Central memory CD8-positive, alpha-beta T cell (primary cell): ENCODE results near the gene PEX5L.

Experiments
- ATAC-seq: fragments of 150-1000 bp; cut with Tn5 transposase; replicated peaks from 2 replicates; pipeline ENCODE4 v1.10.0; 2022; ENCODE audit warnings: mild to moderate bottlenecking, moderate FRiP score, moderate number of reproducible peaks; ENCODE audit not compliant: poor library complexity, severe bottlenecking; ENCODE audit errors: extremely low read depth
- DNase-seq, 2 donors: peaks; one replicate each; pipeline ENCODE4 v3.0.0; 2021; ENCODE audit warnings: low spot score in 2 of 2
- H3K27ac Mint-ChIP-seq: one replicate; pipeline ENCODE4 v1.8.0; 2022; ENCODE audit warnings: low read depth, mild to moderate bottlenecking, moderate library complexity, mixed read lengths
- H3K27me3 Mint-ChIP-seq: one replicate; pipeline ENCODE4 v1.8.0; 2022; ENCODE audit warnings: mixed read lengths
- H3K36me3 Mint-ChIP-seq: one replicate; pipeline ENCODE4 v1.8.0; 2022; ENCODE audit warnings: mild to moderate bottlenecking, moderate library complexity, mixed read lengths; ENCODE audit not compliant: insufficient read depth
- H3K4me1 Mint-ChIP-seq: one replicate; pipeline ENCODE4 v1.8.0; 2022; ENCODE audit warnings: mixed read lengths
- H3K4me3 Mint-ChIP-seq: one replicate; pipeline ENCODE4 v1.8.0; 2022; ENCODE audit warnings: mild to moderate bottlenecking, moderate library complexity, mixed read lengths
- H3K9me3 Mint-ChIP-seq: one replicate; pipeline ENCODE4 v1.8.0; 2022; ENCODE audit warnings: mixed read lengths

PEX5L gene

GRCh38 chr3:179945569-179945968 is 91.2 kb downstream of the PEX5L start:
- Mint-ChIP-seq H3K4me1 (no peaks in the 10 kb centered on the region), H3K27ac (no peak overlapping the region), H3K27me3 (peaks cover 10% of the 10 kb centered on the region), H3K36me3 (no peaks in the 10 kb centered on the region), H3K9me3 (no peaks in the 10 kb centered on the region), H3K4me3 (no peak overlapping the region)
- ATAC-seq (no peak), DNase-seq (no peak)

GRCh38 chr3:179943117-179943880 is 93.4 kb downstream of the PEX5L start:
- no peaks in the 10 kb centered on the region for H3K9me3 Mint-ChIP-seq
- DNase-seq (no peak), ATAC-seq (no peak)
- no peaks in the 10 kb centered on the region for H3K4me1 Mint-ChIP-seq
- H3K4me3 Mint-ChIP-seq, result no peak overlapping the region
- H3K27me3 Mint-ChIP-seq, result peaks cover 29% of the 10 kb centered on the region
- no peaks in the 10 kb centered on the region for H3K36me3 Mint-ChIP-seq
- H3K27ac Mint-ChIP-seq, result no peak overlapping the region

- no peak overlapping the region for H3K4me3 Mint-ChIP-seq
- no peaks in the 10 kb centered on the region for H3K9me3 Mint-ChIP-seq
- no peak for ATAC-seq
These were observed 94.1 kb downstream of the PEX5L start for GRCh38 chr3:179942553-179943075.

GRCh38 chr3:179935710-179936109 is 101.0 kb downstream of the PEX5L start:
- no peaks in the 10 kb centered on the region for H3K4me1 Mint-ChIP-seq
- H3K36me3 Mint-ChIP-seq, result no peaks in the 10 kb centered on the region
- peaks cover 20% of the 10 kb centered on the region for H3K27me3 Mint-ChIP-seq
- no peak overlapping the region for H3K27ac Mint-ChIP-seq
- ATAC-seq (no peak), DNase-seq (no peak)
- no peaks in the 10 kb centered on the region for H3K9me3 Mint-ChIP-seq
- H3K4me3 Mint-ChIP-seq, result no peak overlapping the region

More at GRCh38 chr3:179942553-179943075, 94.1 kb downstream of the PEX5L start:
- Mint-ChIP-seq H3K27ac (no peak overlapping the region), H3K27me3 (peaks cover 29% of the 10 kb centered on the region), H3K4me1 (no peaks in the 10 kb centered on the region), H3K36me3 (no peaks in the 10 kb centered on the region)
- DNase-seq, result no peak

GRCh38 chr3:179933914-179934313 is 102.8 kb downstream of the PEX5L start:
- Mint-ChIP-seq H3K9me3 (no peaks in the 10 kb centered on the region), H3K4me1 (no peaks in the 10 kb centered on the region), H3K27me3 (peaks cover 17% of the 10 kb centered on the region), H3K27ac (no peak overlapping the region), H3K36me3 (no peaks in the 10 kb centered on the region), H3K4me3 (no peak overlapping the region)
- DNase-seq, result no peak
- no peak for ATAC-seq

- H3K27me3 Mint-ChIP-seq, result peaks cover 15% of the 10 kb centered on the region
- H3K4me3 Mint-ChIP-seq, result no peak overlapping the region
- ATAC-seq, result no peak
- H3K36me3 Mint-ChIP-seq, result no peaks in the 10 kb centered on the region
- H3K9me3 Mint-ChIP-seq, result no peaks in the 10 kb centered on the region
- no peaks in the 10 kb centered on the region for H3K4me1 Mint-ChIP-seq
- DNase-seq, result no peak
- no peak overlapping the region for H3K27ac Mint-ChIP-seq
These were observed 103.7 kb downstream of the PEX5L start for GRCh38 chr3:179933080-179933479.

- Mint-ChIP-seq H3K4me3 (no peak overlapping the region), H3K36me3 (no peaks in the 10 kb centered on the region), H3K27me3 (peaks cover 15% of the 10 kb centered on the region), H3K4me1 (no peaks in the 10 kb centered on the region), H3K27ac (no peak overlapping the region), H3K9me3 (no peaks in the 10 kb centered on the region)
- DNase-seq (no peak), ATAC-seq (no peak)
These were observed 104.1 kb downstream of the PEX5L start for GRCh38 chr3:179932674-179933073.

- no peak for DNase-seq
- H3K27me3 Mint-ChIP-seq, result peaks cover 37% of the 10 kb centered on the region
- no peak for ATAC-seq
- no peak overlapping the region for H3K4me3 Mint-ChIP-seq
- no peaks in the 10 kb centered on the region for H3K36me3 Mint-ChIP-seq
- H3K27ac Mint-ChIP-seq, result no peak overlapping the region
- H3K4me1 Mint-ChIP-seq, result no peaks in the 10 kb centered on the region
- H3K9me3 Mint-ChIP-seq, result no peaks in the 10 kb centered on the region
These were observed 107.6 kb downstream of the PEX5L start for GRCh38 chr3:179929091-179929529.

- DNase-seq (no peak), ATAC-seq (no peak)
- Mint-ChIP-seq H3K9me3 (no peaks in the 10 kb centered on the region), H3K27ac (no peak overlapping the region), H3K36me3 (no peaks in the 10 kb centered on the region), H3K27me3 (peaks cover 40% of the 10 kb centered on the region), H3K4me3 (no peak overlapping the region), H3K4me1 (no peaks in the 10 kb centered on the region)
These were observed 109.5 kb downstream of the PEX5L start for GRCh38 chr3:179927191-179927590.

GRCh38 chr3:179921951-179922350 is 114.8 kb downstream of the PEX5L start:
- Mint-ChIP-seq H3K27ac (no peak overlapping the region), H3K4me3 (no peak overlapping the region), H3K36me3 (no peaks in the 10 kb centered on the region), H3K27me3 (peaks cover 32% of the 10 kb centered on the region), H3K9me3 (no peaks in the 10 kb centered on the region), H3K4me1 (no peaks in the 10 kb centered on the region)
- DNase-seq (no peak), ATAC-seq (no peak)

GRCh38 chr3:179921500-179921899 is 115.2 kb downstream of the PEX5L start:
- H3K27ac Mint-ChIP-seq, result no peak overlapping the region
- no peak for DNase-seq
- peaks cover 27% of the 10 kb centered on the region for H3K27me3 Mint-ChIP-seq
- no peaks in the 10 kb centered on the region for H3K9me3 Mint-ChIP-seq
- no peaks in the 10 kb centered on the region for H3K36me3 Mint-ChIP-seq
- no peak for ATAC-seq
- no peak overlapping the region for H3K4me3 Mint-ChIP-seq
- H3K4me1 Mint-ChIP-seq, result no peaks in the 10 kb centered on the region

GRCh38 chr3:179907784-179908482 is 128.8 kb downstream of the PEX5L start:
- ATAC-seq (no peak), DNase-seq (no peak)
- no peak overlapping the region for H3K4me3 Mint-ChIP-seq
- no peaks in the 10 kb centered on the region for H3K36me3 Mint-ChIP-seq
- no peaks in the 10 kb centered on the region for H3K4me1 Mint-ChIP-seq
- H3K27me3 Mint-ChIP-seq, result peaks cover 20% of the 10 kb centered on the region
- H3K27ac Mint-ChIP-seq, result no peak overlapping the region
- no peaks in the 10 kb centered on the region for H3K9me3 Mint-ChIP-seq

- Mint-ChIP-seq H3K27ac (no peak overlapping the region), H3K4me3 (no peak overlapping the region), H3K27me3 (peaks cover 29% of the 10 kb centered on the region)
These were observed 134.7 kb downstream of the PEX5L start for GRCh38 chr3:179902061-179902460.

More at GRCh38 chr3:179902061-179902460, 134.7 kb downstream of the PEX5L start:
- ATAC-seq, result no peak
- Mint-ChIP-seq H3K36me3 (no peaks in the 10 kb centered on the region), H3K9me3 (no peaks in the 10 kb centered on the region), H3K4me1 (no peaks in the 10 kb centered on the region)
- DNase-seq, result no peak
